Mammary microvascular endothelial cell (primary cell): ENCODE results near the gene HYCC1. TPM values are rescaled to one million over a fixed set of nuclear protein-coding genes. Genes with fewer than 3 reads are reported as not detected.

Experiments used
- total RNA-seq: library from RNA; depleted of rRNA; stranded (reverse); fragments of >200 nt; gene quantifications from 2 replicates; pipeline ENCODE4 v1.2.3, GENCODE V29; 2015

Gene HYCC1
- 64.3 and 80.9 TPM in 2 replicates for total RNA-seq

DNA sequence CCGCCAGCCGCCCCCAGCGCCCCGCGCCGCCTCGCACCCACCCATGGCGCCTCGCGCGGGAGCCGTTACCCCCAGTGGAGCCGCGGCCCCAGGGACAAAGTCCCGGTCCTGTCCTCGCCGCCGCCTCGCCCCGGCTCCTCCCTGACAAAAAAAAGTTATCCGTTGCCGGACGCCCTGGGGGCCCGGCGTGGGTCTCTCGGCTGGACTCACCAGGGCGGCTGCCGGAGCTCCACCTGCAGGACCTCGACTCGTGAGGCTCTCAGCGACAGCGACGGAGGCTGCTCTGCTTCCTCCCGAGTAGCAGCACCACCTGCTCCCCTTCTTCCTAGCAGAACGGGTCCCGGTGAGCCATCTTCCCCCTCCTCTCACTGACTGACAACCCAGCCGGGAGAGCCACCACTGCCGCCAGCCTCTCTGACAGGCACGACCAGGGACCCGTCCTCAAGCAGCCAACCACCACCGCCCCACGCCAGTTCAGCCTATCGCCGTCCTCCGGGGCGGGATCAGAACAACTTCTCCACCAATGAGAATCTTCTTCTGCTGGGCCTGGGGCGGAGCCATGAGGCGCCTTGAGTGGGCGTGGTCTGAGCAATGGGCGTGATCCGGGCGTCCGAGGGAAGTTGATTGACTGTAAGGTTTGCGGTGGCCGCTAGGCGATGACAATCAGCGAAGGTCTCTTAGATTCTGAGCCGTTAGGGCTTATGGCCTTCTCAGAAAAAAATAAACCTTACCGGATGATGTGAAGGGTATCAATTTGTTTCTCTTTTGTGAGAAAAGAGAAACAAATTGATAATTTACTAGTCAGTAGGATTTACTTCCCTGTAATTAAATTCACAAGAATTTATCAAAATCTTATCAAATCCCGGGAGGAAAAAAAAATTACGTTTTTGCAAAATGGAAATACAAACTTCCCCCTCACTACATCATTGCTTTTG is at the start of gene HYCC1:
Gene HYCC1 (minus strand): TSS at position 416 of the 935 bp plus-strand sequence. CDS start 23,019 bp downstream, outside the sequence.

Other genes with a start within 250 kb of the HYCC1 start
- 85.7 and 106 TPM in 2 replicates for gene TOMM7, start 191.3 kb downstream of the HYCC1 start, total RNA-seq
- gene KLHL7, start 91.7 kb upstream of the HYCC1 start, total RNA-seq = 23.8 and 26.2 TPM in 2 replicates
- 33.5 and 57.1 TPM in 2 replicates for gene NUP42, start 167.9 kb upstream of the HYCC1 start, total RNA-seq
- 1.3 and 1.4 TPM in 2 replicates for gene GPNMB, start 232.6 kb upstream of the HYCC1 start, total RNA-seq